Prostate gland (tissue), 2 donors: ENCODE measurements around the gene HOXB1.

Experiments used
- CTCF ChIP-seq, 4 experiments: fragments of 200-600 bp in 2 of 4; fragments of 450-650 bp in 2 of 4; sonication (generic) in 2 of 4; IDR thresholded peaks; 1 replicate in 3 of 4; 2 replicates in 1 of 4; pipeline ENCODE4 v1.5.1; 2016 to 2019; ENCODE audit warnings: antibody characterized with exemption in 4 of 4, mild to moderate bottlenecking in 2 of 4, moderate library complexity in 2 of 4
- POLR2A ChIP-seq: fragments of 450-650 bp; IDR thresholded peaks from one replicate; pipeline ENCODE4 v1.6.1; 2016; ENCODE audit warnings: antibody characterized with exemption, mild to moderate bottlenecking
- POLR2AphosphoS5 ChIP-seq: sonication (generic); formaldehyde crosslinking; IDR thresholded peaks from one replicate; pipeline ENCODE4 v1.6.1; 2017; ENCODE audit warnings: antibody characterized with exemption

GRCh38 chr17:48567646-48568354 lies 37.0 kb upstream of the HOXB1 start:
- no peak for TF ChIP-seq POLR2AphosphoS5
- no peak for TF ChIP-seq CTCF (IDR thresholded peaks at IDR 0.05)
- TF ChIP-seq POLR2A: no peak
